ENCODE data around the gene CD300H.

DNA sequence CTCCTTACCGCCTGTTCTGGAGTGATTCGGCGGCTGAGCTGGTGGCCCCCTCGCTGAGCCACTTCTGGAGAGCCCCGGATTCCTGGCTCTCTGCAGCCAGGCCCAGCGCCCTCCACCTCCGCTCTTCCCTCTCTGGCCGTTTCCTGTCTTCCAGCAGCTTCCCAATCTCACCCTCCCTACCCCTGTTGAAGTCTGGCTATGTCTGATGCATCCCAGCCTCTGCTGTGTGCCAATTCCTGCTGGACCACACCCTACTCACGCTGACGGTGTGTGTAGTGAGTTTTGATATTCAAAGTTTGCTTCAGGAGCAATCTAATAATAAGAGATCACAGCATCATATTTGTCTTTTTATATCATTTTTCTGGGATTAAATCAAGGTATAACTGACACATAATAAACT lies 15.3 kb upstream of the CD300H start:
- TF ChIP-seq, protein P1, sequence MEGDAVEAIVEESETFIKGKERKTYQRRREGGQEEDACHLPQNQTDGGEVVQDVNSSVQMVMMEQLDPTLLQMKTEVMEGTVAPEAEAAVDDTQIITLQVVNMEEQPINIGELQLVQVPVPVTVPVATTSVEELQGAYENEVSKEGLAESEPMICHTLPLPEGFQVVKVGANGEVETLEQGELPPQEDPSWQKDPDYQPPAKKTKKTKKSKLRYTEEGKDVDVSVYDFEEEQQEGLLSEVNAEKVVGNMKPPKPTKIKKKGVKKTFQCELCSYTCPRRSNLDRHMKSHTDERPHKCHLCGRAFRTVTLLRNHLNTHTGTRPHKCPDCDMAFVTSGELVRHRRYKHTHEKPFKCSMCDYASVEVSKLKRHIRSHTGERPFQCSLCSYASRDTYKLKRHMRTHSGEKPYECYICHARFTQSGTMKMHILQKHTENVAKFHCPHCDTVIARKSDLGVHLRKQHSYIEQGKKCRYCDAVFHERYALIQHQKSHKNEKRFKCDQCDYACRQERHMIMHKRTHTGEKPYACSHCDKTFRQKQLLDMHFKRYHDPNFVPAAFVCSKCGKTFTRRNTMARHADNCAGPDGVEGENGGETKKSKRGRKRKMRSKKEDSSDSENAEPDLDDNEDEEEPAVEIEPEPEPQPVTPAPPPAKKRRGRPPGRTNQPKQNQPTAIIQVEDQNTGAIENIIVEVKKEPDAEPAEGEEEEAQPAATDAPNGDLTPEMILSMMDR (IDR thresholded peaks at IDR 0.05) = no peak
- no peak for TF ChIP-seq EZH2 (IDR thresholded peaks at IDR 0.05)
- TF ChIP-seq EZH2phosphoT487 (IDR thresholded peaks at IDR 0.05) = no peak

Measured in neural progenitor cell (in vitro differentiated cells).